ENCODE data around the gene MCF2L2. TPM values are rescaled to one million over a fixed set of nuclear protein-coding genes. Genes with fewer than 3 reads are reported as not detected.

Gene MCF2L2
- total and polyA plus RNA-seq, 7 donors, result 0.17 to 2.7 (median 0.57) TPM

DNA sequence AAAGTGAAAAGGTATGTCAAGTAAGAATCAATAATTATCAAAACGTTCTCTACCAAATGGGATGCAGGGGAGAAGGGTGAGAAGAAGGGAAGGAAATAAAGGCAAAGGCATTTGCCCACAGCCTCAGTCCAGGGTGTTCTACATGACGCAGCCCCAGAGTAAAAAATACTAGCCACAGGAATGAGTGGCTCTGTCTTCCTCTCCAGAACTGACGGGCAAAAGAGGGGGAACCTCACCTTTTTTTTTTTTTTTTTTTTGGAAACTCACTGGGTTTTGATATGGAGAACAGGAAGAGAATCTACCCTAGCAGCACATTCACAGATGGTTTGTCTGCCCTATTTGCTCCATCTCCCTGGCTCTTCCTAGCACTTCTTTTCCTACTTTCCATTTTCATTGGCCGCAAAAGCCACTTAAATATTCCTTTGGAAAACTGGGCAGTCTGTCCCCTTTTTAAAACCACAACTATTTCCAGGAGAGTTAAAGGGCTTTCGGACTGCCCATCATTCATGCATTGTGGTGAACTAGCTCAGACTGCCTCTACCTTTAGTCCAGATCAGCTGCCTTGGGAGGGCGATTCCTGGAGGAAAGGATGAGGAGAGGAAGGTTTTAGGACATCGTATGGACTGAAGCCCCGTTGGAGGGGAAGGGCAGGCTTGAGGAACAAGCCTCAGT is 147.2 kb downstream of the MCF2L2 start:
- Histone ChIP-seq H3K9me3 (no peaks in the 10 kb centered on the region), H3K4me3 (no peak overlapping the region), H3K4me1 (peaks cover 16% of the 10 kb centered on the region), H3K27me3 (ENCODE audit: insufficient read depth in 3 of 3, low read length in 2 of 3) (no peaks in the 10 kb centered on the region), H3K36me3 (ENCODE audit: insufficient read depth in 1 of 2, low read depth in 1 of 2) (no peaks in the 10 kb centered on the region), H3K27ac (no peak overlapping the region)
- DNase-seq, result no peak
- ATAC-seq, result no peak
- TF ChIP-seq, protein P1, sequence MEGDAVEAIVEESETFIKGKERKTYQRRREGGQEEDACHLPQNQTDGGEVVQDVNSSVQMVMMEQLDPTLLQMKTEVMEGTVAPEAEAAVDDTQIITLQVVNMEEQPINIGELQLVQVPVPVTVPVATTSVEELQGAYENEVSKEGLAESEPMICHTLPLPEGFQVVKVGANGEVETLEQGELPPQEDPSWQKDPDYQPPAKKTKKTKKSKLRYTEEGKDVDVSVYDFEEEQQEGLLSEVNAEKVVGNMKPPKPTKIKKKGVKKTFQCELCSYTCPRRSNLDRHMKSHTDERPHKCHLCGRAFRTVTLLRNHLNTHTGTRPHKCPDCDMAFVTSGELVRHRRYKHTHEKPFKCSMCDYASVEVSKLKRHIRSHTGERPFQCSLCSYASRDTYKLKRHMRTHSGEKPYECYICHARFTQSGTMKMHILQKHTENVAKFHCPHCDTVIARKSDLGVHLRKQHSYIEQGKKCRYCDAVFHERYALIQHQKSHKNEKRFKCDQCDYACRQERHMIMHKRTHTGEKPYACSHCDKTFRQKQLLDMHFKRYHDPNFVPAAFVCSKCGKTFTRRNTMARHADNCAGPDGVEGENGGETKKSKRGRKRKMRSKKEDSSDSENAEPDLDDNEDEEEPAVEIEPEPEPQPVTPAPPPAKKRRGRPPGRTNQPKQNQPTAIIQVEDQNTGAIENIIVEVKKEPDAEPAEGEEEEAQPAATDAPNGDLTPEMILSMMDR (IDR thresholded peaks at IDR 0.05), result no peak
- WGBS, 3 donors, result 86 to 91% (median 87%) methylated on average over 8 of the region's 8 CpGs
- intact Hi-C loops (cut with DNase I), result no loop called here

DNA sequence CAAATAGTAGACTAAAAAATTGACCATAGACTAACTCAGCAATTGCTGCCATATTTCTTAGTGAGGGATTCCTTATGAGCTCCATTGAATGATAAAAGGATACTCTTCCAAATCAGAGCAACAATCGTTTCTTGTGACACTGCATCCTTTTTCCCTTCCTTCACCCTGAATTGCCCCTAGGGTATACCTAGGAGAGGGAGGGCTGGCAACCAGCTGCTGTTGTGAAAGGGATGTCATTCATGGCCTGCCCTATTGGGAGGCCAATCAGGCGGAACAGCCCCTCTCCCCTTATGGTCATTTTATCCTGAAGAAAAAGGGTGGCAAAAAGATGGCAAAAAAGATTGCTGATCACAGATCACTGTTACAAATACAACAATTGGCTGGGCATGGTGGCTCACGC is 149.0 kb downstream of the MCF2L2 start:
- ATAC-seq, result no peak
- intact Hi-C loops (cut with DNase I), result no loop called here
- no peak for DNase-seq
- no peak overlapping the region for H3K27ac ChIP-seq
- H3K4me1 ChIP-seq, result peaks cover 12% of the 10 kb centered on the region
- H3K9me3 ChIP-seq, result no peaks in the 10 kb centered on the region
- no peak overlapping the region for H3K4me3 ChIP-seq
- no peaks in the 10 kb centered on the region for H3K27me3 ChIP-seq (ENCODE audit: insufficient read depth in 3 of 3, low read length in 2 of 3)
- TF ChIP-seq, protein P1 (IDR thresholded peaks at IDR 0.05), result no peak
- no peaks in the 10 kb centered on the region for H3K36me3 ChIP-seq (ENCODE audit: insufficient read depth in 1 of 2, low read depth in 1 of 2)
- 80 to 86% (median 81%) methylated on average over 3 of the region's 3 CpGs for WGBS, 3 donors

DNA sequence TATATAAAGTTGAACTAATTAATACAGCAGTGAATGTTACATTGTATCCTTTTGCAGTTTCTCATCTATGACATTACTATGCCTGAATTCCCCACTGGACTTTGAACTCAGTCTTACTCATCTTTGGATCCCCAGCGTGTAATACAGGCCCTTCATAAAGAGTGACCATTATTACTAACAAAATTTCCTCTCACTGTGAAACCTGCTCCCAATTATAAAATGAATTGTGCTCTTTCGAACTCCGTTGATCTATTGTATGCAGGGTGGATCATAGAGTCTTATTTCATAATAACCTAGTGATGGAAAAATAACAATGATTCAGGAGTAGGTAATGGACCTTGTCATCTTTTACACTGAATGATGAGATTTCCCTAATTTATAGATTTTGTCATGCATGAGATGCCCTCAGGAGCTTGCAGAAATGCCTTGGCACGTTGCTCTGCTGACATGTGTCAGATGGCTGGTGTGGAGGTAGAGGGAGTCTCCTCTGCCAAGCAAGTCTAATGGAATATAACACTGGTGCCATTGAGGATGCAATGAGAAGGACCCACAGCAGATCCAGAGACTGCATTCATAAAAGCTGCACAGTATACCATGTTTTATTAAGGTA is 149.8 kb downstream of the MCF2L2 start:
- no peaks in the 10 kb centered on the region for H3K36me3 ChIP-seq (ENCODE audit: insufficient read depth in 1 of 2, low read depth in 1 of 2)
- no peak overlapping the region for H3K27ac ChIP-seq
- peaks cover 14% of the 10 kb centered on the region for H3K4me1 ChIP-seq
- DNase-seq (no peak), ATAC-seq (peak in 1 of 4 donors; percentile 28)
- no peak overlapping the region for H3K4me3 ChIP-seq
- intact Hi-C loops (cut with DNase I), result no loop called here
- H3K9me3 ChIP-seq, result no peaks in the 10 kb centered on the region
- no peaks in the 10 kb centered on the region for H3K27me3 ChIP-seq (ENCODE audit: insufficient read depth in 3 of 3, low read length in 2 of 3)
- TF ChIP-seq, protein P1 (IDR thresholded peaks at IDR 0.05), result no peak
- 71 to 75% (median 72%) methylated on average over 4 of the region's 4 CpGs for WGBS, 3 donors

DNA sequence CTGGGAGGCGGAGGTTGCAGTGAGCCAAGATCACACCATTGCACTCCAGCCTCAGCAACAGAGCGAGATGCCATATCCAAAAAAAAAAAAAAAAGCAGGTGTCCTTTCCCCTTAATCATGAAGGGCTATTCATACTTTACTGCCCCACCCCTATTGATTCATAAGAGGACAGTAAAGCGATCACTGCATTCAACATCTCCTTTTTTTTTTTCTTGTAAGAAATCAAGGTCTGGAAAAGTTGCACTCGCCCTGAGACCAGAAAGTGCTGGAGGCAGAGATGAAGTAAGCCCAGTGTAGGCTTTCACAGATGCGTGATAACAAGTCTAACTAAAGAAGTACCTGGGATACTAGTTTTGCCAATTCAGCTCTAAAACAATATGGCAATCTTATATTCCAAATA is 151.2 kb downstream of the MCF2L2 start:
- no peaks in the 10 kb centered on the region for H3K27me3 ChIP-seq (ENCODE audit: insufficient read depth in 3 of 3, low read length in 2 of 3)
- intact Hi-C loops (cut with DNase I), result no loop called here
- no peak overlapping the region for H3K4me3 ChIP-seq
- no peak for ATAC-seq
- no peaks in the 10 kb centered on the region for H3K9me3 ChIP-seq
- DNase-seq, result no peak
- H3K36me3 ChIP-seq (ENCODE audit: insufficient read depth in 1 of 2, low read depth in 1 of 2), result no peaks in the 10 kb centered on the region
- TF ChIP-seq, protein P1 (IDR thresholded peaks at IDR 0.05), result no peak
- peaks cover 16% of the 10 kb centered on the region for H3K4me1 ChIP-seq
- WGBS, 3 donors, result 94 to 97% (median 96%) methylated on average over 5 of the region's 5 CpGs
- no peak overlapping the region for H3K27ac ChIP-seq
